ENCODE data around the gene RGS3. TPM values are rescaled to one million over a fixed set of nuclear protein-coding genes. Genes with fewer than 3 reads are reported as not detected.
"Not testable (repeated sequence)": the region's sequence is repeated elsewhere in the genome, so short reads cannot be mapped to it uniquely, and the experiment has no call there.

Gene RGS3
- total RNA-seq, 4 donors from 2014 or later: 43.0 to 66.2 (median 55.6) TPM

GRCh38 chr9:113636693-113637092, 173.2 kb downstream of the RGS3 start:
- intact Hi-C loops (cut with DNase I): no loop called here

GRCh38 chr9:113638490-113638889, 175.0 kb downstream of the RGS3 start:
- Histone ChIP-seq H3K27me3 (no peaks in the 10 kb centered on the region), H3K36me3 (no peaks in the 10 kb centered on the region), H3K4me1 (no peaks in the 10 kb centered on the region), H3K4me3 (replicated peaks in 1 of 3) (no peak overlapping the region), H3K9me3 (no peaks in the 10 kb centered on the region), H3K27ac (no peak overlapping the region)
- DNase-seq: no peak
- intact Hi-C loops (cut with DNase I): no loop called here
- no peak for TF ChIP-seq CTCF (IDR thresholded peaks at IDR 0.05)
- WGBS, 2 donors: 80 to 82% methylated on average over 7 of the region's 7 CpGs

More at GRCh38 chr9:113636693-113637092, 173.2 kb downstream of the RGS3 start:
- Histone ChIP-seq H3K9me3 (no peaks in the 10 kb centered on the region), H3K36me3 (no peaks in the 10 kb centered on the region), H3K4me1 (no peaks in the 10 kb centered on the region), H3K4me3 (replicated peaks in 1 of 3) (no peak overlapping the region), H3K27ac (no peak overlapping the region), H3K27me3 (no peaks in the 10 kb centered on the region)
- 95 to 97% methylated on average over 6 of the region's 6 CpGs for WGBS, 2 donors
- no peak for TF ChIP-seq POLR2A (IDR thresholded peaks at IDR 0.05)
- no peak for TF ChIP-seq CTCF (IDR thresholded peaks at IDR 0.05)
- DNase-seq: no peak

- Histone ChIP-seq H3K4me3 (replicated peaks in 1 of 3) (no peak overlapping the region), H3K27me3 (no peaks in the 10 kb centered on the region), H3K9me3 (no peaks in the 10 kb centered on the region), H3K27ac (no peak overlapping the region), H3K4me1 (no peaks in the 10 kb centered on the region), H3K36me3 (no peaks in the 10 kb centered on the region)
- WGBS, 2 donors: 84 to 89% methylated on average over 4 of the region's 4 CpGs
- no peak for DNase-seq
- no peak for TF ChIP-seq CTCF (IDR thresholded peaks at IDR 0.05)
- TF ChIP-seq POLR2A (IDR thresholded peaks at IDR 0.05): no peak
- intact Hi-C loops (cut with DNase I): no loop called here
Observed at GRCh38 chr9:113638897-113639296, 175.4 kb downstream of the RGS3 start.

- 88 to 91% methylated on average over 15 of the region's 15 CpGs for WGBS, 2 donors
- H3K27me3 ChIP-seq; H3K9me3 ChIP-seq; DNase-seq; H3K27ac ChIP-seq; H3K4me1 ChIP-seq; intact Hi-C loops (cut with DNase I); H3K4me3 ChIP-seq (replicated peaks in 1 of 3); H3K36me3 ChIP-seq: not testable (repeated sequence)
Observed at GRCh38 chr9:113639411-113639970, 176.0 kb downstream of the RGS3 start.

GRCh38 chr9:113640418-113640817, 176.9 kb downstream of the RGS3 start:
- no peaks in the 10 kb centered on the region for H3K36me3 ChIP-seq
- H3K4me1 ChIP-seq: no peaks in the 10 kb centered on the region
- no peak for DNase-seq
- TF ChIP-seq POLR2A (IDR thresholded peaks at IDR 0.05): no peak
- no peak for TF ChIP-seq CTCF (IDR thresholded peaks at IDR 0.05)
- WGBS, 2 donors: 90 to 92% methylated on average over 6 of the region's 6 CpGs
- no peaks in the 10 kb centered on the region for H3K27me3 ChIP-seq
- H3K4me3 ChIP-seq (replicated peaks in 1 of 3): no peak overlapping the region
- H3K9me3 ChIP-seq: no peaks in the 10 kb centered on the region
- H3K27ac ChIP-seq: no peak overlapping the region
- intact Hi-C loops (cut with DNase I): no loop called here

Data from thyroid gland (tissue), 4 donors.